ENCODE measurements around the gene GLCE. TPM values are rescaled to one million over a fixed set of nuclear protein-coding genes. Genes with fewer than 3 reads are reported as not detected.

Gene GLCE
- total and polyA plus RNA-seq, 10 of the 15 experiments (the other 5 are each of a cell fraction or from before 2014, with no cell fraction given) = 2.1 to 11.9 (median 2.9) TPM

DNA sequence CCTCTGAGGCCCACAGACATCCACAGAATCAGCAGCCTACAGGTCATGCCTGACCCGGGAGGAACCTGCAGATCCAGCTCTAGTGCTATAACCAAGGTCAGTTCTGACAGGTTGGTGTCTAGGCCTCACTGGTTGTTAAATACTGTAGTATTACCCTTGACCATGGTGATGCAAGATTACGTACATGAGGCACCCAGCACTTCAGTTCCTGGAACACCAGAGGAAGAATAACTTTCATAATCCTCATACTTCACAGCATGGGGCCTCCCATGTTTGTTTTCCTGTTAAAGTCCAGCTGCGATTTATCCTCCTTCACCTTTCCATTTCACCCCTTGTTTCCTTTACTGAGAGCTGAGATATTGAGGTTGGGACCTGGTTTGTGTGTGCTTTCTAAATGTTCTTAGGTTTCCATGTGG lies 34.4 kb upstream of the GLCE start:
- ChIA-PET CTCF (interaction anchor here (1.7 kb wide), 1 partner anchor 67 kb away, joined by 4 read pairs; no protein-coding TSS in a partner anchor), RAD21 (ENCODE audit: unreplicated experiment) (no interaction called here), SMC1A (ENCODE audit: uncharacterized antibody, unreplicated experiment) (no interaction called here), POLR2A (no interaction called here)
- no peaks in the 10 kb centered on the region for H3K79me2 ChIP-seq (ENCODE audit: control insufficient read depth, insufficient read depth, low read length)
- no peaks in the 10 kb centered on the region for H3K36me3 ChIP-seq (ENCODE audit: control insufficient read depth in 2 of 2, insufficient read depth in 2 of 2, low read length in 1 of 2)
- H3K4me3 ChIP-seq = no peak overlapping the region
- intact Hi-C loops (cut with micrococcal nuclease; ENCODE audit: unreplicated experiment) = no loop called here
- DNase-seq (ENCODE audit: low read depth, low spot score) = no peak
- no TSS peak for BruUV-seq (replicated peaks)
- H3K9me3 ChIP-seq (replicated peaks; ENCODE audit: control insufficient read depth, insufficient read depth, low read length) = no peaks in the 10 kb centered on the region
- no peak for ATAC-seq
- no peaks in the 10 kb centered on the region for H4K20me1 ChIP-seq (ENCODE audit: control insufficient read depth, insufficient read depth)
- in situ Hi-C loops (cut with MboI) = no loop called here
- FAIRE-seq = no peak
- H3K27ac ChIP-seq (ENCODE audit: control insufficient read depth, insufficient read depth) = no peak overlapping the region
- no peak overlapping the region for H3K9ac ChIP-seq (ENCODE audit: control insufficient read depth, insufficient read depth, low read length)
- H3K4me2 ChIP-seq (ENCODE audit: control insufficient read depth, insufficient read depth) = no peak overlapping the region
- no peaks in the 10 kb centered on the region for H3K4me1 ChIP-seq (ENCODE audit: control insufficient read depth, insufficient read depth, low read length)
- no peaks in the 10 kb centered on the region for H3K27me3 ChIP-seq (replicated peaks in 1 of 2; ENCODE audit: control insufficient read depth in 2 of 2, insufficient read depth in 2 of 2, low read length in 1 of 2)
- no peak overlapping the region for H2AFZ ChIP-seq (ENCODE audit: control insufficient read depth, low read depth, low read length)
- WGBS (ENCODE audit: insufficient coverage, insufficient replicate concordance, low lambda C conversion rate, missing lambda C conversion rate) = 13% methylated on average over 3 of the region's 3 CpGs
- no peak for TF ChIP-seq ZNF207 (IDR thresholded peaks at IDR 0.05; ENCODE audit: borderline replicate concordance)
- TF ChIP-seq, protein P1, sequence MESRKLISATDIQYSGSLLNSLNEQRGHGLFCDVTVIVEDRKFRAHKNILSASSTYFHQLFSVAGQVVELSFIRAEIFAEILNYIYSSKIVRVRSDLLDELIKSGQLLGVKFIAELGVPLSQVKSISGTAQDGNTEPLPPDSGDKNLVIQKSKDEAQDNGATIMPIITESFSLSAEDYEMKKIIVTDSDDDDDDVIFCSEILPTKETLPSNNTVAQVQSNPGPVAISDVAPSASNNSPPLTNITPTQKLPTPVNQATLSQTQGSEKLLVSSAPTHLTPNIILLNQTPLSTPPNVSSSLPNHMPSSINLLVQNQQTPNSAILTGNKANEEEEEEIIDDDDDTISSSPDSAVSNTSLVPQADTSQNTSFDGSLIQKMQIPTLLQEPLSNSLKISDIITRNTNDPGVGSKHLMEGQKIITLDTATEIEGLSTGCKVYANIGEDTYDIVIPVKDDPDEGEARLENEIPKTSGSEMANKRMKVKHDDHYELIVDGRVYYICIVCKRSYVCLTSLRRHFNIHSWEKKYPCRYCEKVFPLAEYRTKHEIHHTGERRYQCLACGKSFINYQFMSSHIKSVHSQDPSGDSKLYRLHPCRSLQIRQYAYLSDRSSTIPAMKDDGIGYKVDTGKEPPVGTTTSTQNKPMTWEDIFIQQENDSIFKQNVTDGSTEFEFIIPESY (IDR thresholded peaks at IDR 0.05) = no peak
- no peak for TF ChIP-seq CBX5 (IDR thresholded peaks at IDR 0.05; ENCODE audit: low read depth)
- TF ChIP-seq, protein P2, sequence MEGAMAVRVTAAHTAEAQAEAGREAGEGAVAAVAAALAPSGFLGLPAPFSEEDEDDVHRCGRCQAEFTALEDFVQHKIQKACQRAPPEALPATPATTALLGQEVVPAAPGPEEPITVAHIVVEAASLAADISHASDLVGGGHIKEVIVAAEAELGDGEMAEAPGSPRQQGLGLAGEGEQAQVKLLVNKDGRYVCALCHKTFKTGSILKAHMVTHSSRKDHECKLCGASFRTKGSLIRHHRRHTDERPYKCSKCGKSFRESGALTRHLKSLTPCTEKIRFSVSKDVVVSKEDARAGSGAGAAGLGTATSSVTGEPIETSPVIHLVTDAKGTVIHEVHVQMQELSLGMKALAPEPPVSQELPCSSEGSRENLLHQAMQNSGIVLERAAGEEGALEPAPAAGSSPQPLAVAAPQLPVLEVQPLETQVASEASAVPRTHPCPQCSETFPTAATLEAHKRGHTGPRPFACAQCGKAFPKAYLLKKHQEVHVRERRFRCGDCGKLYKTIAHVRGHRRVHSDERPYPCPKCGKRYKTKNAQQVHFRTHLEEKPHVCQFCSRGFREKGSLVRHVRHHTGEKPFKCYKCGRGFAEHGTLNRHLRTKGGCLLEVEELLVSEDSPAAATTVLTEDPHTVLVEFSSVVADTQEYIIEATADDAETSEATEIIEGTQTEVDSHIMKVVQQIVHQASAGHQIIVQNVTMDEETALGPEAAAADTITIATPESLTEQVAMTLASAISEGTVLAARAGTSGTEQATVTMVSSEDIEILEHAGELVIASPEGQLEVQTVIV (IDR thresholded peaks at IDR 0.05; ENCODE audit: borderline replicate concordance, partially characterized antibody) = no peak
- TF ChIP-seq RUNX3 (IDR thresholded peaks at IDR 0.05; ENCODE audit: low read length) = no peak
- TF ChIP-seq, protein P3, sequence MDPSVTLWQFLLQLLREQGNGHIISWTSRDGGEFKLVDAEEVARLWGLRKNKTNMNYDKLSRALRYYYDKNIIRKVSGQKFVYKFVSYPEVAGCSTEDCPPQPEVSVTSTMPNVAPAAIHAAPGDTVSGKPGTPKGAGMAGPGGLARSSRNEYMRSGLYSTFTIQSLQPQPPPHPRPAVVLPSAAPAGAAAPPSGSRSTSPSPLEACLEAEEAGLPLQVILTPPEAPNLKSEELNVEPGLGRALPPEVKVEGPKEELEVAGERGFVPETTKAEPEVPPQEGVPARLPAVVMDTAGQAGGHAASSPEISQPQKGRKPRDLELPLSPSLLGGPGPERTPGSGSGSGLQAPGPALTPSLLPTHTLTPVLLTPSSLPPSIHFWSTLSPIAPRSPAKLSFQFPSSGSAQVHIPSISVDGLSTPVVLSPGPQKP (IDR thresholded peaks at IDR 0.05; ENCODE audit: low read depth, low read length) = no peak
- TF ChIP-seq, protein P4, sequence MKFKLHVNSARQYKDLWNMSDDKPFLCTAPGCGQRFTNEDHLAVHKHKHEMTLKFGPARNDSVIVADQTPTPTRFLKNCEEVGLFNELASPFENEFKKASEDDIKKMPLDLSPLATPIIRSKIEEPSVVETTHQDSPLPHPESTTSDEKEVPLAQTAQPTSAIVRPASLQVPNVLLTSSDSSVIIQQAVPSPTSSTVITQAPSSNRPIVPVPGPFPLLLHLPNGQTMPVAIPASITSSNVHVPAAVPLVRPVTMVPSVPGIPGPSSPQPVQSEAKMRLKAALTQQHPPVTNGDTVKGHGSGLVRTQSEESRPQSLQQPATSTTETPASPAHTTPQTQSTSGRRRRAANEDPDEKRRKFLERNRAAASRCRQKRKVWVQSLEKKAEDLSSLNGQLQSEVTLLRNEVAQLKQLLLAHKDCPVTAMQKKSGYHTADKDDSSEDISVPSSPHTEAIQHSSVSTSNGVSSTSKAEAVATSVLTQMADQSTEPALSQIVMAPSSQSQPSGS (IDR thresholded peaks at IDR 0.05; ENCODE audit: low read length) = no peak
- no peak for TF ChIP-seq IKZF1 (conservative IDR thresholded peaks at IDR 0.05)
- TF ChIP-seq, protein P5, sequence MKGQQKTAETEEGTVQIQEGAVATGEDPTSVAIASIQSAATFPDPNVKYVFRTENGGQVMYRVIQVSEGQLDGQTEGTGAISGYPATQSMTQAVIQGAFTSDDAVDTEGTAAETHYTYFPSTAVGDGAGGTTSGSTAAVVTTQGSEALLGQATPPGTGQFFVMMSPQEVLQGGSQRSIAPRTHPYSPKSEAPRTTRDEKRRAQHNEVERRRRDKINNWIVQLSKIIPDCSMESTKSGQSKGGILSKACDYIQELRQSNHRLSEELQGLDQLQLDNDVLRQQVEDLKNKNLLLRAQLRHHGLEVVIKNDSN (IDR thresholded peaks at IDR 0.05; ENCODE audit: borderline replicate concordance, extremely low read length, insufficient read depth, low read depth, low read length) = no peak
- TF ChIP-seq TCF12 (IDR thresholded peaks at IDR 0.05; ENCODE audit: low read depth, low read length) = no peak
- TF ChIP-seq CHD2 (IDR thresholded peaks at IDR 0.05; ENCODE audit: borderline replicate concordance, low read depth, low read length) = no peak
- TF ChIP-seq SMAD1 (IDR thresholded peaks at IDR 0.05; ENCODE audit: low read depth, partially characterized antibody) = no peak
- no peak for TF ChIP-seq IRF4 (IDR thresholded peaks at IDR 0.05; ENCODE audit: low read depth, low read length)

All from GM12878 (cell line).